NCI-H1930 (cell line): ENCODE measurements around the gene P4HA3.
A peak's percentile ranks its signal among the peaks of the same experiment; 100 is the strongest.

Source experiments
- DNase-seq, 2 experiments: peaks; one replicate each; lab custom pipeline; 2025; lab: John Stamatoyannopoulos, UW

The P4HA3 gene

DNA sequence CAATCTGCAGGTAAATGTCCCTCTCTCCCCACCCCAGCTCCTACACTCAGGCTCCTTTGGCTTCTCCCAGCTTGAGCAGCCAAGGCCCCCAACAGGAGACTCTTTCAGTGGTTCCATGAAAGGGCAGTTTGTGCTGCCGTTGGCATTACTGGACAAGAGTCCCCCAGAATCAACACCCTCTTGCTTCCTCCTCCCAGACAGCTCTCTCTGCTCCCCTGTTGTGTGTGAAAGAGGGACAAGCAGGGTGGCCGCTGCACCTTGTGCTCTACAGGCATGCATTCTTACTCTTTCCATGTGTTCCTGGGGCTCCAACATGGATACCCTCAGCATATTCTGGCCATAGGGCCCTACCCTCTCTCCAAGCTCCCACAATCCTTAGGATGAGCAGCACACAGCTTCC lies 48.7 kb downstream of the P4HA3 start:
- DNase-seq, result no peak

DNA sequence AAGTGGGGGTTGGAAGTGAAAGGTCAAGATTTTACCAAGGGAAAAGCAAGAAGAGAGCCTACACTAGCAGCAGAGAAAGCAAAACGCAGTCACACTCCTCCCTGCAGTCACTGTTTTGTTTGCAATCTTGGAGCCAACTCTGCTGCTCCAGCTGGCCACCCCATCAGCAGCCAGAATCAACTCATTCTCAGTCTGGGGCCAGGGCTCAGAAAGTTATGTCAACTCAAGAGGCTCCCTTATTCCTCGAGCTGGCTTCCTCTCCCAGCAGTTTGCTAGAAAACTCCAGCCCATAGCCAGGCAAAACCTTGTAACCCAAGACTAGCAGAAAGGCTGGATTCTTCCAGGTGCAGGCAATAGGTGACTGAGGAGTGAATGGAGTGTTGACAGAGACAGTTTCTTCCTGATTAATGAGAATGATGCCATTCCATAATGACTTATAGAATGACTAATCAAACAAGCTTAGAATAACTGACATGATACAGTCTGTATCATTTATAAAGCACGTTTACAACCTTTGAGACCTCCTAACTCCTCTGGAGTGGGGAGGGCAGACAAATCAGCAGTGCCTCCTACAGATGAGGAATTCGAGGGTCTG lies 53.4 kb downstream of the P4HA3 start:
- no peak for DNase-seq

DNA sequence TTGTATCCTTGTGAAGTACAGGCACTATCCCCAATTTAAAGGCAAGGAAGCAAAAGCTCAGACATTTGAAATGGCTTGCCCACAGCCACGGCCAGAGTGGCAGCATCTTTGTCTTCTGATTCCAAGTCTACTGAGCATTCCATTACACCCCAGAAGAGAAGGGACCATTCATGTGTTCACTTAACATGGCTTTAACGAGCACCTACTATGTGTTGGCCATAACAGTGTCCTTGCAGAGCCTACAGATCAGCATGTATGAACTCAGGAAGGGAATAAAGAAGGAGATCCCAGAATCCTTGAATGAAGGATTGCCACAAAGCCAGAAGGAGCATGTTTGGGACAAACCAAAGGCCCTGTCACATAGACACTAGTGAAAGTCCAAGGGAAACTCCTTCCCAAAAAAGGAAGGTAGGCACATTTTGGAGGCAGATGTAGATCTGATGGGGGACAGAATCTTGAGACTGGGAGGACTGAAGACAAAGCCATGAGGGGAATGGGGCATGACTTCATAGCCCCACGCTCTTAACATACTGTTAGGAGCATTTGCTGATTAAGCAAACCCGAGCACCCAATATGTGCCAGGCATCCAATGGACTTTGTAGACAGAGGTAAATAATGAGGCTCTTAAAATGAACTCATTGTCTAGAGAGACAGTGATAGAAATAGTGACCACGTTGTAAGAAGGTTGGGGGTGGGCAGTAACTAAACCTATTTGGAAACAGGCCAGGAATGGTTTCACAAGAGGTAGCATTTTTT lies 54.9 kb downstream of the P4HA3 start:
- no peak for DNase-seq

DNA sequence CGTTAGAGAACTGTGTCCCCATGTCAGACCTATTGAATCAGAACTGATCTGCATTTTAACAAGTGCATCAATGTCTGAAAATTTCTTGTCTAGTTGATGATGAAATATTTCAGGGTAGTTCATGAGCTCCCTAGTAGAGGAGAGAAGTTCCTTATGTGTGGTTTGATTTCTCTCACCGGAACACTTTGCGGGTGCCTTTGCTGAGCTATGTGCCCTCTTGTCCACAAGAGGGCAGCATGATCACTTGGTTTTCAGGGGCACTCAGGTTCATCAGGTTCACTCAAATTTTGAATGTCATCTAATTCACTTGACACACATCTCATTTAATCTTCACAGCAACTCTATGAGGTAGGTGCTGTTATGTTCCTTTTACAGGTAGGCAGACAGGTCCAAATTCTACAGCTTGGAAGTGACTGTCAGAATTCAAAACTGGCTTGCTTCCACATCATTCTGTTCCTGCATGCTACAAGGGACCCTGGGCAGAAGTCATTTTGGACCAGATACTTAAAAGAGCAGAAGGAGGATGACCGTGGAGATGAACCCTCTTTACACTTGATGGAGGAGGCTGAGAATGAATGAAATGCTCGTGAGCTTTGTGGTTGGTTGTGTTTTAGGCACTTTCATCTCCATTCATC lies 55.6 kb downstream of the P4HA3 start:
- peak; percentile 8 to 39 for DNase-seq

DNA sequence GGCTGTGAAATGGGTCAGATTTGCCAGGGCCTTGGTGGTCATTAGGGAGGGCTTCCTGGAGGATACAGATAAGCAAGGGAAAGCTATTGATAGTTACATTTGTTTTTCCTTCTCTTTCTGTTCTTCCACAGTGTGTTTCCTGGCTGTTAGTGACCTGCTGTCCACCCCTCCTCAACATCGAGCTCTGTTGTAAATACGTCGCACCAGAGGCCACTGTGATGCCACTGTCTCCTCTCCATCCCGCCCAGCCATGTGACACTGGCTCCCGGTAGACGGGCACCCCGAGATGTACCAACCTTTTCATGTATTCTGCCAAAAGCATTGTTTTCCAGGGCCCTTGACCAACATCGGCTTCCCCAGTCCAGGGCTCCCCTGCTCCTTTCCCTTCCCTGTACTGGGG lies 58.1 kb downstream of the P4HA3 start:
- DNase-seq, result no peak

DNA sequence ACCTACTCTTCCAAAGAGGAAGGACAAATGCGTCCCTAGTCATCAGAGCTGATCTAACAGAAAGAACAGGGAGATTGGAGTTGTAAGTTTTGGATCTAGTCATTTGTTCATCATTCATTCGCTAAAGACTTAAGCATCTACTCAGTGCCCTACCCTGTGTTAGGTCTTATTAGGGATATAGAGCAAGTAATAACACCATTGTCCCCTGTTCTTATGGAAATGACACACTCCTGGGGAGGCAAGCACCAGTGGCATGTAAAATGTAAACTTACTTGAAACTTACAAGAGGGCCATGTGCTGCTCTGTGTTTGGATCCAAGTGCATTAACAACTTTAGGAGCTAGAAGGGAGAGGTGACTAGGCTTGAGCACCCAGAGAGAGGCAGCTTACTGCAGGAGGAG lies 61.9 kb downstream of the P4HA3 start:
- no peak for DNase-seq

DNA sequence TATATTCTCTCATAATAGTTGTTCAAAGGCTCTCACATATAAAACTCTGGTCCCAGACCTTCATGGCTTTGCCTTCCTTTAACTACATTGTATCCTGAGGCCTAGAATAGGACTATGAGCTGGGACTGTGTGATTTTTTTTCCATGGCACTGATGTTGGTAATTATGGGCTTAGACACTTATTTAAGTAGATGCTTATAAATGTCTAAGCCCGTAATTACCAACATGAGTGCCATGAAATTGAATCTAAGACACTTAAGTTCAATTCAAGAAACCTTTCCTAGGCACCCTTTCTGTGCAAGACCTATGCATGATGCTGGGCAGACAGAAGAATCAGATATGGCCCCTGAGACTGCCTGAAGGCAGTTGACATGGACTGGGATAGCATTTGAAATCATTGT lies 63.0 kb downstream of the P4HA3 start:
- no peak for DNase-seq

DNA sequence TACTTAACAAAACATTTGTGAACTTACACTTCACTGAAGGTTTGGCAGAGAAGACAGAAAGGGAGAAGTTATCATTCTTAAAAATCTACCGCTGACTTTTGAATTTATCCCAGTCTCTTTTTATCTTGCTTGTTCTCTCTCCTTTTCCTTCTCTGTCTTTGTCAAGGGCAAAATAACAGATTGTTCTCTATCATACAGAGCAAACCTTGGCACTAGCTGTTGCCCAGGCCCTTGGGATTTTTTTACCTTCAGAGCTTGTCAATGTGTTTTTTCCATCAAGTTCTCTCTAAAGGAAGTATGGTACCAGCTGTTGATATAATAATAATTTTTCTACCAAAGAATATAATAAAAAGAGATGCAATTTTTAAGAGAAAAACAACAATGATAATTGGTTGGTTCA lies 73.2 kb downstream of the P4HA3 start:
- no peak for DNase-seq

DNA sequence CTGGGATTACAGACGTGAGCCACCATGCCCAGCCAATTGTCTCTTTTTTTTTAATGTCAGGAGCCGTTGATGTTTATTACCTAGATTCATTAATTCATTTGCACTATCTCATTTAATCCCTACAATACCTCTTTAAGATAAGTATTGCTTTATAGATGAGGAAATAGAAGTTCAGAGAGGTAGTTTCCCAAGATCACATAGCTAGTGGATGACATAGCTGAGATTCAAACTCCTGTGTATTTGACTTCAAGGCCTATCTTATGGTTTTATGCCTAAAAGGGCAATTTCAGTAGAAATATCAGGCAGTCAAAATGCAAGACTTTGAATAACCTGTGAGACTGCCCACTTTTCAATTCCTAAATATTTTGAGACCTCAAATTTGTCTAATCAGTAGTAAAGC lies 73.9 kb downstream of the P4HA3 start:
- no peak for DNase-seq

DNA sequence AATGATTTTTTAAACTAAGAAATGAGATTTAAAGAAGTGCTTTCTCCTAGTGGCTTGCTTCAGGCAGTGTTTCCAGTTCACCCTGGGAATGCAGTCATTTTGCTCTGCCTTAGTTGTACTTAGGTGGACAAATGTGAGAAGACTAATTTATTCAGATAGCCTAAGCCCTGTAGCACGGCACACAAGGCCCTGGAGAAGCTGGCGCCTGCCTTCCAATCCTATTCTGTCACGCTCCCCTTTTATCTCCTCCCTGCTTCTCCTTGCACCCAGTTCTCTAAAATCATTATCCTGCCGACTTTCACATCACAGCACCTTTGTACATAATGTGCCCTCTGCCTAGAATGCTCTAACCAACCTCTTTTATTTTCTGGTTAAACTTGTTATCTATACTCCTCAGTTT lies 76.3 kb downstream of the P4HA3 start:
- no peak for DNase-seq

DNA sequence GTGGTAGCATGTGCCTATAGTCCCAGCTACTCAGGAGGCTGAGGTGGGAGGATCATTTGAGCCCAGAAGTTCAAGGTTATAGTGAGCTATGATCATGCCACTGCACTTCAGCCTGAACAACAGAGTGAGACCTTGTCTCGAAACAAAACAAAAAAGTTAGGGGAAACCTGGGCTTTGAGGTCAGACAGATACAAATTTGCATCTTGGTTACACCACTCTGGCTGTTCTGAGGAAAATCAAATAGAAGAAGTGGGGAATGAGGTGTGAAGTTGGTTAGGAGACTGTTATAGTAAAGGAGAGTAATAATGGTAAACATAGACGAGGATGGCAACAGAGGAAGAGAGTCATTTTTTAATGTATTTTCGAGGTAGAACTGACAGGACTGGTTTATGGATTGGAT lies 77.8 kb downstream of the P4HA3 start:
- DNase-seq, result no peak

DNA sequence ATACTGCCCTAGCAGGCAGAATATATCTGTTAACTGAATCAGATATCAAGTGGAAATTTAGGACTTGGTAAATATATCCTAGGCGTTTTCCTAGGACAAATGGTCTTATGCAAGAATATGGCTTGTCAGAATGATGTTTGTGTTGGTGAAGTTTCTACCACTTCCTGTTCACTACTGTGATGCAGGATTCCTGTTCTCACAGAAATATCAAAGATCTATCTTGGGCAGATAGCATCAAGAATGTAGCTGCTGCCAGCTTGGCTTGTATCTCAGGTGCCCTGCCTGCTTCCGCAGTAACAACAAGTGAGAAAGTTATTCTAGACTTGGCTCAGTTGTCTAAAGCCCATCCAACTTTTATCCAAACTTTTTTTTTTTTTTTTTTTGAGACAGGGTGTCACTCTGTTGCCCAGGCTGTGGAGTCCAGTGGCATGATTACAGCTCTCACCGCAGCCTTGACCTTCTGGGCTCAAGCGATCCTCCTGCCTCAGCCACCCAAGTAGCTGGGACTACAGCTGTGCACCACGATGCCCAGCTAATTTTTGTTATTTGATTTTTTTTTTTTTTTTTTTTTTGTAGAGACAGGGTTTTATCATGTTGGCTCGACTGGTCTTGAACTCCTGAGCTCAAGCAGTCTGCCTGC lies 79.0 kb downstream of the P4HA3 start:
- no peak for DNase-seq

DNA sequence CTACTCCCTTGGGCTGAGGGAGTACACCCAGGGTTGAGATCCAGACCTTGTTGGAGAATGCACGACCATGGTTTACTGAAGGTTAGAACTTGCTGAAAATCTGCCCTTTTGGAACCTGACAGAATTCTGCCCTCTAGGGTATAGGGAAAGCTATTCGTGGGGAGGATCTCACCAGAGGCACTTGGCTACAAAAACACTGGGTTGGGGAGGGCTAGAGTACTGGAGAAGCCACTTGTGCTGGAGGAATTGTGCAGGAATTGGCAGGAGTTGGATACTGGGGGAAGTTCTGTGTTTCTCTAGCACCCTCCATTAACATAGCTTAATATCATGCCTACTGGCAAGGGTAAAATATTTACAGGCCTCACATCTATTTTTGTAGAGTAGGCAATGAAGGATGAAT lies 84.5 kb downstream of the P4HA3 start:
- no peak for DNase-seq

DNA sequence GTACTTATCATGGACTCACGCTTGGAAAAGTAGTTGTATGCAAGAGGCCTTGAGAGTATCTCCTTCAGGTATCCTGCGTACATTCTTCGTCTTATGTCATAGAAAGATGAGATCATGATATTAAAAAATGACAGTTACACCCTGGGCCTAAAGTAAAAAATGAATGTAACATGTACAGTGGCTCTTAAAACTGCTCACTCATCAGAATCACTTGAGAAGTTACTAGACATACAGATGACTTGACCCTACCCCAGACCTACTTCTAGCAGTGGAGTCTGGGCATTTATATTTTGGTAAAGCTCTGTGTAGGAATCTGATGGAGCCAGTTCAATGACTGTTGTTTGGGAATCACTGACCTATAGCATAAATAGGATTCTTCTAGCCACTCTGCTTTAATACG lies 85.9 kb downstream of the P4HA3 start:
- DNase-seq, result no peak

DNA sequence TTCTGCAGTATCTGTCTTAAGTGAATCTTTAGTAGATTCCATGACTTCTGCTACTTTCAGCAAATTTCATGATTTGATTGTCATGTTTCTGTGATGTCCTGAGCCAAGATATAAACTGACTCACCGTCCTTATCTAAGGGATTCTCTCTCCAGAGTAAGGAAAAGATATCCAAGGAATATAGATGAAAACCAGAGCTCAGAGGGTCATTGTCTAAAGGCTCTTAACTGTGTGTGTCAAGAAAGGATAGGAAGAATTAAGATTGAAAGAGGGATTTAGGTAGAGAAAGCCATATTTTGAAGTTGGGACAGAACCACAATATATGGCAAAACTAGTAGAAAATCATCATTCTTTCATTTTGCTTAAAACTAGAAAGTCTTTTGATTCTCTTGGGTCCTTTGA lies 89.6 kb downstream of the P4HA3 start:
- no peak for DNase-seq

DNA sequence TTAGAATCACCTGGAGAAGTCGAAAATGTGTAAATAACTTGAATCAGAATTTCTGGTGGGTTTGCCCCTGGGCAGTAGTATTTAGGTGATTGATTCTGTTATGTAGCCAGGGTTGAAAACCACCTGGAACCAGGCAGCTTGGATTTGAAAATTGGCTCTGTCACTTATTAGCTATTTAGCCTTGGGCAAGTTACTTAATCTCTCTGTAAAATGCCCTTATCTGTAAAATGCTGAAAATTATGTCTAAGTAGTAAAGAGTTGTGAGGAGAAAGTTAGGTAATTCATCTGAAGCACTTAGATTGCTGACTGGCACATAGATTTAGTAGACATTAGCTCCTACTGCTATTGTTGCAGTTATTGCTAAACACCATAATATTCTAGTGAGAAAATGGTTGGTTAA lies 91.1 kb downstream of the P4HA3 start:
- no peak for DNase-seq
